Epithelial cell of proximal tubule (primary cell): ENCODE data around the gene STAG1. TPM values are rescaled to one million over a fixed set of nuclear protein-coding genes. Genes with fewer than 3 reads are reported as not detected.
"Not testable (repeated sequence)": the region's sequence is repeated elsewhere in the genome, so short reads cannot be mapped to it uniquely, and the experiment has no call there.

Experiments used
- DNase-seq: peaks from one replicate; pipeline ENCODE4 v3.0.0-alpha.2; 2011; ENCODE audit warnings: low read depth
- H3K4me3 ChIP-seq: 2 replicates; pipeline ENCODE4 v1.5.1; 2011; ENCODE audit warnings: low read depth, mild to moderate bottlenecking, low read length
- CTCF ChIP-seq: conservative IDR thresholded peaks from 2 replicates; pipeline ENCODE4 v1.5.1; 2012; ENCODE audit warnings: low read depth, mild to moderate bottlenecking, low read length
- total RNA-seq: library from RNA; depleted of rRNA; stranded (reverse); fragments of >200 nt; gene quantifications from 2 replicates; pipeline ENCODE4 v1.2.3, GENCODE V29; 2015

The STAG1 gene
- total RNA-seq, 1 donor from 2014 or later, result 16.3 TPM

GRCh38 chr3:136667081-136667480 is 85.1 kb downstream of the STAG1 start:
- DNase-seq, result no peak
- no peak overlapping the region for H3K4me3 ChIP-seq
- no peak for TF ChIP-seq CTCF

- not testable (repeated sequence) for H3K4me3 ChIP-seq
Measured at GRCh38 chr3:136666301-136666700, 85.9 kb downstream of the STAG1 start.

GRCh38 chr3:136664771-136665170 is 87.4 kb downstream of the STAG1 start:
- no peak for TF ChIP-seq CTCF
- no peak overlapping the region for H3K4me3 ChIP-seq
- no peak for DNase-seq

More at GRCh38 chr3:136666301-136666700, 85.9 kb downstream of the STAG1 start:
- not testable (repeated sequence) for DNase-seq

- no peak overlapping the region for H3K4me3 ChIP-seq
- TF ChIP-seq CTCF, result no peak
- no peak for DNase-seq
Measured at GRCh38 chr3:136661282-136661681, 90.9 kb downstream of the STAG1 start.

- no peak for TF ChIP-seq CTCF
- DNase-seq, result peak; percentile 73
- H3K4me3 ChIP-seq, result no peak overlapping the region
Measured at GRCh38 chr3:136658946-136659682, 93.1 kb downstream of the STAG1 start.

- H3K4me3 ChIP-seq, result no peak overlapping the region
- no peak for DNase-seq
- TF ChIP-seq CTCF, result no peak
Measured at GRCh38 chr3:136657526-136657925, 94.7 kb downstream of the STAG1 start.

- H3K4me3 ChIP-seq, result no peak overlapping the region
- TF ChIP-seq CTCF, result no peak
- DNase-seq, result no peak
Measured at GRCh38 chr3:136653628-136654027, 98.5 kb downstream of the STAG1 start.
